Epithelial cell of esophagus (primary cell): ENCODE data around the gene ASIC3.

ENCODE experiments used
- DNase-seq: peaks from one replicate; pipeline ENCODE4 v3.0.0; 2010; ENCODE audit warnings: low read depth
- H3K4me3 ChIP-seq: 2 replicates; pipeline ENCODE4 v1.5.1; 2011; ENCODE audit warnings: mild to moderate bottlenecking, low read length, control low read depth
- TF ChIP-seq, protein P1 (sequence below): IDR thresholded peaks from 2 replicates; pipeline ENCODE4 v1.5.1; 2011; ENCODE audit warnings: low read depth, mild to moderate bottlenecking, low read length, control low read depth, inconsistent platforms; ENCODE audit not compliant: insufficient read depth; ENCODE audit errors: missing control alignments

Gene ASIC3

DNA sequence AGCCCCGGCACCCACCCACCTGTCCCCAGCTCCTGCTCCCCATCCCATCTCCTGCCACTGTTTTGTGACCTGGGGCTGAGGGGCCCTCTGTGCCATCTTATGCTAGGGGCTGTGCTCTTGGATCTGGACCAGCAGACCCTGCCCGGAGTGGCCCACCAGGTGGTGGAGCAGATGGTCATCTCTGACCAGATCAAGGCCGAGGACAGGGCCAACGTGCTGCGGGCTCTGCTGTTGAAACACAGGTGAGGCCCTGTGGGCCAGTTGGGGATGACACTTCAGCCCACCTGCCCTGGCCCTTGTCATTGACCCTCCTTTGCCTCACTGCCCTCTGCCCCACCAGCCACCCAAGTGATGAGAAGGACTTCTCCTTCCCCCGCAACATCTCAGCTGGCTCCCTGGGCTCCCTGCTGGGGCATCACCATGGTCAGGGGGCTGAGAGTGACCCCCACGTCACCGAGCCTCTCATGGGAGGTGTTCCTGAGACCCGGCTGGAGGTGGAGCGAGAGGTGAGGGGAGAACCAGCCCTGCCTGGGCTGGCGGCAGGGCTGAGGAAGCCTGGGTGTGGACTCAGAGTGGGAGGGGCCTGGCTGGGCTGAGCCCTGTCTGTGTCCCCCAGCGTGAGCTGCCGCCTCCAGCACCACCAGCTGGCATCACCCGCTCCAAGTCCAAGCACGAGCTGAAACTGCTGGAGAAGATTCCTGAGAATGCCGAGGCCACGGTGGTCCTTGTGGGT, 21.7 kb downstream of the ASIC3 start:
- no peak for DNase-seq
- H3K4me3 ChIP-seq, result no peak overlapping the region
- TF ChIP-seq, protein P1, sequence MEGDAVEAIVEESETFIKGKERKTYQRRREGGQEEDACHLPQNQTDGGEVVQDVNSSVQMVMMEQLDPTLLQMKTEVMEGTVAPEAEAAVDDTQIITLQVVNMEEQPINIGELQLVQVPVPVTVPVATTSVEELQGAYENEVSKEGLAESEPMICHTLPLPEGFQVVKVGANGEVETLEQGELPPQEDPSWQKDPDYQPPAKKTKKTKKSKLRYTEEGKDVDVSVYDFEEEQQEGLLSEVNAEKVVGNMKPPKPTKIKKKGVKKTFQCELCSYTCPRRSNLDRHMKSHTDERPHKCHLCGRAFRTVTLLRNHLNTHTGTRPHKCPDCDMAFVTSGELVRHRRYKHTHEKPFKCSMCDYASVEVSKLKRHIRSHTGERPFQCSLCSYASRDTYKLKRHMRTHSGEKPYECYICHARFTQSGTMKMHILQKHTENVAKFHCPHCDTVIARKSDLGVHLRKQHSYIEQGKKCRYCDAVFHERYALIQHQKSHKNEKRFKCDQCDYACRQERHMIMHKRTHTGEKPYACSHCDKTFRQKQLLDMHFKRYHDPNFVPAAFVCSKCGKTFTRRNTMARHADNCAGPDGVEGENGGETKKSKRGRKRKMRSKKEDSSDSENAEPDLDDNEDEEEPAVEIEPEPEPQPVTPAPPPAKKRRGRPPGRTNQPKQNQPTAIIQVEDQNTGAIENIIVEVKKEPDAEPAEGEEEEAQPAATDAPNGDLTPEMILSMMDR, result no peak

DNA sequence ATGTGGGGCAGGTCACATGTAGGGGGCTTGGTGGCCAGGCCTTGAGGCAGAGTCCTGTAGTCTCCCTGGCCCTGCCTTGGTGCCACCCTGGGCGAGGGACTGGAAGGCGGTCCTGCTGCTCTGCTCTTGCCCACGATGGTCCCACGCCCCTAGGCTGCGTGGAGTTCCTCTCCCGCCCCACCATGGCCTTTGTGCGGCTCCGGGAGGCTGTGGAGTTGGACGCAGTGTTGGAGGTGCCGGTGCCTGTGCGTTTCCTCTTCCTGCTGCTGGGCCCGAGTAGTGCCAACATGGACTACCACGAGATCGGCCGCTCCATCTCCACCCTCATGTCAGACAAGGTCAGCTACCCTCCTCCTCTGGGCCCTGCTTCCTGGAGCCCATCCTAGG, 22.2 kb downstream of the ASIC3 start:
- no peak overlapping the region for H3K4me3 ChIP-seq
- TF ChIP-seq, protein P1, result no peak
- DNase-seq, result no peak

DNA sequence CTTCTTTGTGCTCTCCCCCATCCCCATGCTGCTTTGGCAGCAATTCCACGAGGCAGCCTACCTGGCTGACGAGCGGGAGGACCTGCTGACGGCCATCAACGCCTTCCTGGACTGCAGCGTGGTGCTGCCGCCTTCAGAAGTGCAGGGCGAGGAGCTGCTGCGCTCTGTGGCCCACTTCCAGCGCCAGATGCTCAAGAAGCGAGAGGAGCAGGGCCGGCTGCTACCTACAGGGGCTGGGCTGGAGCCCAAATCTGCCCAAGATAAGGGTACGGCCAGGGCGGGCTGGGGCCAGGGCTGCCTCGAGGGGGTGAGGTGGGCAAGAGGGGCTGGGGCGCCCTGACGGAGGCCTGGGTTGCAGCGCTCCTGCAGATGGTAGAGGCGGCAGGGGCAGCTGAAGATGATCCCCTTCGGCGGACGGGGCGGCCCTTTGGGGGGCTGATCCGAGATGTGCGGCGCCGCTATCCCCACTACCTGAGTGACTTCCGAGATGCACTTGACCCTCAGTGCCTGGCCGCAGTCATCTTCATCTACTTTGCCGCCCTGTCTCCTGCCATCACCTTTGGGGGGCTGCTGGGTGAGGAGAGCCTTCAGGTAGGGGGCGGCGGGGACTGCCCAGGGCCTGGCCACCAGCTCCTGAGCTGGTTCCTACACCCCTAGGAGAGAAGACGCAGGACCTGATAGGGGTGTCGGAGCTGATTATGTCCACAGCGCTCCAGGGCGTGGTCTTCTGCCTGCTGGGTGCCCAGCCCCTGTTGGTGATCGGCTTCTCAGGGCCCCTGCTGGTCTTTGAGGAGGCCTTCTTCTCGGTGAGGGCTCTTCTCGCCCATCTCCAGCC, 22.9 kb downstream of the ASIC3 start:
- DNase-seq, result no peak
- TF ChIP-seq, protein P1, result no peak
- H3K4me3 ChIP-seq, result no peak overlapping the region

DNA sequence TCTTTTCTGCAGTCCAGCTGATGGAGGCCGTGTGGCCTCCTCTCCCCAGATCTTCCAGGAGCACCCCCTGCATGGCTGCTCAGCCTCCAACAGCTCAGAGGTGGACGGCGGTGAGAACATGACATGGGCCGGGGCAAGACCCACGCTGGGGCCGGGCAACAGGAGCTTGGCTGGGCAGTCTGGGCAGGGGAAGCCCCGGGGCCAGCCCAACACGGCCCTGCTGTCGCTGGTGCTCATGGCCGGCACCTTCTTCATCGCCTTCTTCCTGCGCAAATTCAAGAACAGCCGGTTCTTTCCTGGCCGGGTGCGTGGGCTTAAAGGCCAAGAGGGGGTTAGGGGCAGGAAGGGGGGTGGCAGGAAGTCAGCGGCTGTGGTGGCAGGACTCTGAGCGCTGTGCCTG, 25.7 kb downstream of the ASIC3 start:
- TF ChIP-seq, protein P1, result no peak
- no peak overlapping the region for H3K4me3 ChIP-seq
- no peak for DNase-seq

DNA sequence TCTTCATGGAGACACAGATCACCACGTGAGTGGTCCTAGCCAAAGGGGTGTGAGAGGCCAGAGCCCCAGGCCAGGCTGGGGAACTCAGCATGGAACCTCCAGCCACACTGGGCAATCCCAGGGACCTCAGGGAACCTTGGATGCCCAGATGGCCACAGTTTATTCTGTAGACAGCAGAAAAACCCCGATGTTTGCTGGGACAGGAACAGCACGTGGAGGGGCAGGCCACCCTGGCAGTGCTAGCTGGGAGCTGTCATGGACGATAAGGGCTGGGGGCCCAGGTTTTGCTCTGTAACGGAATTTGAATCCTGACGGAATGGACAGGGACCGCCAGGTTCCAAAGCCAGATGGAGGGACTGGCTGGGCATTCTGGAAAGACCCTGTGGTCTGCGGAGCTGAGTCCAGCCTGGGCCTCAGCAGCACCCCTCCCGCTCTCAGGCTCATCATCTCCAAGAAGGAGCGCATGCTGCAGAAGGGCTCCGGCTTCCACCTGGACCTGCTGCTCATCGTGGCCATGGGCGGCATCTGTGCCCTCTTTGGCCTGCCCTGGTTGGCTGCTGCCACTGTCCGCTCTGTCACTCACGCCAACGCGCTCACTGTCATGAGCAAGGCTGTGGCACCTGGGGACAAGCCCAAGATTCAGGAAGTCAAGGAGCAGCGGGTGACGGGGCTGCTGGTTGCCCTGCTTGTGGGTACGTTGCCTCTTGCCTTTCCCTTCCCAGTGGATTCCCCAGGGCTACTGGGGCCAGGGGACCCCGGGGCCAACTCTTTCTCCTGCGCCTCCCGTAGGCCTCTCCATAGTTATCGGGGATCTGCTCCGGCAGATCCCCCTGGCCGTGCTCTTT, 26.7 kb downstream of the ASIC3 start:
- TF ChIP-seq, protein P1, result no peak
- no peak for DNase-seq
- H3K4me3 ChIP-seq, result no peak overlapping the region

DNA sequence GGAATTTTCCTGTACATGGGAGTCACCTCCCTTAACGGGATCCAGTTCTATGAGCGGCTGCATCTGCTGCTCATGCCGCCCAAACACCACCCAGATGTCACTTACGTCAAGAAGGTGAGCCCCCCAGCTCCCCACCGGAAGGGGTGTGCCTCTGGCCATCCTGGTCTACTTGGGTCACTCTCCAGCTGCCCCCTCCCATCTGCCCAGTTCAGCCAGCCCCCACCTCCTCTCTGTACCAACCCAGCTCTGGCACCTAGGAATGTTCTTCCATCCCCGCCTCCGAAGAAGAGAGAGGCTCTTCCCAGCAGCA, 27.3 kb downstream of the ASIC3 start:
- TF ChIP-seq, protein P1, result no peak
- no peak for DNase-seq
- H3K4me3 ChIP-seq, result no peak overlapping the region
